WTC11 (cell line): ENCODE data around the gene GLYATL3.

Experiments used
- CTCF ChIP-seq: fragments of 200-600 bp; IDR thresholded peaks from 2 replicates; pipeline ENCODE4 v1.8.0; 2022; ENCODE audit warnings: antibody characterized with exemption
- FOXP1 ChIP-seq: sonication (generic); formaldehyde crosslinking; IDR thresholded peaks from 2 replicates; pipeline ENCODE4 v1.8.0; 2022; ENCODE audit warnings: missing genetic modification reagents, mild to moderate bottlenecking, moderate library complexity, borderline replicate concordance
- IRF1 ChIP-seq: sonication (generic); formaldehyde crosslinking; IDR thresholded peaks from 2 replicates; pipeline ENCODE4 v1.8.0; 2023; ENCODE audit warnings: missing genetic modification reagents
- JUN ChIP-seq: sonication (generic); formaldehyde crosslinking; IDR thresholded peaks from 2 replicates; pipeline ENCODE4 v1.8.0; 2023; ENCODE audit warnings: mild to moderate bottlenecking, missing genetic modification reagents
- NFE2L1 ChIP-seq: sonication (generic); formaldehyde crosslinking; IDR thresholded peaks from 2 replicates; pipeline ENCODE4 v1.8.1; 2023; ENCODE audit warnings: missing genetic modification reagents
- PRDM15 ChIP-seq: sonication (generic); formaldehyde crosslinking; IDR thresholded peaks from 2 replicates; pipeline ENCODE4 v1.8.0; 2022; ENCODE audit warnings: missing genetic modification reagents

GRCh38 chr6:49539102-49539501 lies 39.4 kb downstream of the GLYATL3 start:
- TF ChIP-seq CTCF, result no peak
- TF ChIP-seq NFE2L1 (CRISPR knock-in tag), result no peak
- TF ChIP-seq IRF1 (CRISPR knock-in tag), result no peak
- TF ChIP-seq PRDM15 (CRISPR knock-in tag), result no peak
- no peak for TF ChIP-seq JUN (CRISPR knock-in tag)
- no peak for TF ChIP-seq FOXP1 (CRISPR knock-in tag)
